OCI-LY7 (cell line): Measurements from ENCODE around the gene ZG16B. TPM values are rescaled to one million over a fixed set of nuclear protein-coding genes. Genes with fewer than 3 reads are reported as not detected.
A peak's percentile ranks its signal among the peaks of the same experiment; 100 is the strongest.

ENCODE experiments used
- BruUV-seq: library from RNA; stranded (reverse); fragments of 400-500 nt; replicated peaks from 2 replicates; lab custom pipeline; 2021; lab: Mats Ljungman, UMichigan
- CTCF ChIA-PET: fragments of 300-600 bp; sonication (Branson Sonifier 250); formaldehyde crosslinking; loops from one replicate; lab custom pipeline; 2022; ENCODE audit warnings: antibody characterized with exemption; ENCODE audit not compliant: unreplicated experiment; lab: Charles Lee
- POLR2A ChIA-PET: fragments of 300-600 bp; sonication (Branson Sonifier 250); formaldehyde crosslinking; loops from one replicate; lab custom pipeline; 2022; ENCODE audit warnings: antibody characterized with exemption; lab: Charles Lee
- DNase-seq: peaks from one replicate; pipeline ENCODE4 v3.0.0-alpha.2; 2015; ENCODE audit warnings: low spot score
- H2AFZ ChIP-seq: fragments of 200-600 bp; sonication (generic), shearing (Covaris generic); 2 replicates; pipeline ENCODE4 v1.6.1; 2014; ENCODE audit warnings: mild to moderate bottlenecking, antibody characterized with exemption, low read length, moderate library complexity
- H3K27ac ChIP-seq: fragments of 200-600 bp; sonication (generic); 2 replicates; pipeline ENCODE4 v1.5.1; 2014; ENCODE audit warnings: mixed run types, low read depth, mild to moderate bottlenecking, moderate library complexity, low read length, inconsistent platforms; ENCODE audit not compliant: poor library complexity, severe bottlenecking
- H3K36me3 ChIP-seq: fragments of 200-600 bp; sonication (generic); 2 replicates; pipeline ENCODE4 v1.6.1; 2014; ENCODE audit warnings: mild to moderate bottlenecking, antibody characterized with exemption, low read length, moderate library complexity, mixed read lengths; ENCODE audit not compliant: insufficient read depth
- H3K4me1 ChIP-seq: fragments of 200-600 bp; sonication (generic); 2 replicates; pipeline ENCODE4 v1.5.1; 2014; ENCODE audit warnings: mild to moderate bottlenecking, low read length; ENCODE audit not compliant: insufficient read depth, poor library complexity, severe bottlenecking
- H3K4me2 ChIP-seq: fragments of 200-600 bp; sonication (generic); 2 replicates; pipeline ENCODE4 v1.6.1; 2014; ENCODE audit warnings: mild to moderate bottlenecking, low read length
- H3K4me3 ChIP-seq: fragments of 200-600 bp; sonication (generic); 2 replicates; pipeline ENCODE4 v1.5.1; 2014; ENCODE audit warnings: mild to moderate bottlenecking, low read depth, low read length; ENCODE audit not compliant: poor library complexity, severe bottlenecking
- H3K79me2 ChIP-seq: fragments of 200-600 bp; sonication (generic); 2 replicates; pipeline ENCODE4 v1.6.1; 2016; ENCODE audit warnings: low read depth, mild to moderate bottlenecking, low read length, moderate library complexity, mixed read lengths; ENCODE audit not compliant: insufficient read depth
- H3K9me2 ChIP-seq: fragments of 200-600 bp; sonication (generic); 2 replicates; pipeline ENCODE4 v1.6.1; 2016; ENCODE audit warnings: mild to moderate bottlenecking, low read length, mixed read lengths; ENCODE audit not compliant: insufficient read depth
- H3K9me3 ChIP-seq: fragments of 200-600 bp; sonication (generic); 2 replicates; pipeline ENCODE4 v1.6.1; 2014; ENCODE audit warnings: mild to moderate bottlenecking, mixed run types, low read length, mixed read lengths
- H4K20me1 ChIP-seq: fragments of 200-600 bp; sonication (generic); 2 replicates; pipeline ENCODE4 v1.6.1; 2014; ENCODE audit warnings: mild to moderate bottlenecking, antibody characterized with exemption, low read length, moderate library complexity, mixed read lengths; ENCODE audit not compliant: insufficient read depth
- CTCF ChIP-seq: fragments of 200-600 bp; sonication (generic); conservative IDR thresholded peaks from 2 replicates; pipeline ENCODE4 v1.5.1; 2014; ENCODE audit warnings: mild to moderate bottlenecking, antibody characterized with exemption, low read length, moderate library complexity, mixed read lengths
- EZH2phosphoT487 ChIP-seq: fragments of 200-600 bp; sonication (generic); IDR thresholded peaks from 2 replicates; pipeline ENCODE4 v1.6.1; 2018; ENCODE audit warnings: low read depth, borderline replicate concordance, mild to moderate bottlenecking, mixed run types, antibody characterized with exemption, low read length, moderate library complexity, mixed read lengths
- intact Hi-C: fragments of 100-400 bp; cut with micrococcal nuclease; formaldehyde crosslinking; loops from one replicate; pipeline ENCODE4 v1.10.0; 2022; ENCODE audit not compliant: unreplicated experiment
- total RNA-seq, 2 experiments: library from RNA; depleted of rRNA in 1 of 2; stranded (reverse); fragments of >200 nt in 1 of 2; shearing (Covaris generic) in 1 of 2; gene quantifications; 2 replicates each; pipeline ENCODE4 v1.2.3, GENCODE V29; 2014 to 2022

ZG16B gene
- total RNA-seq, 2 experiments from 2014 or later = 2.5 to 4.0 TPM

- peak within 1 kb of the TSS; percentile 54 for H3K27ac ChIP-seq
- H3K36me3 ChIP-seq = no peaks in the 10 kb centered on the region
- TF ChIP-seq EZH2phosphoT487 (no peak), CTCF (peak; percentile 72)
- CTCF ChIA-PET = interaction anchor here (0.5 to 0.6 kb wide), 2 partner anchors 906 to 1474 kb away, joined by 4 to 11 read pairs; no protein-coding TSS in a partner anchor
- BruUV-seq = no TSS peak
- H3K9me3 ChIP-seq = no peaks in the 10 kb centered on the region
- POLR2A ChIA-PET = interaction anchor here (0.7 kb wide), 1 partner anchor 10 kb away, joined by 3 read pairs; no protein-coding TSS in a partner anchor
- DNase-seq = peak; percentile 68
- H3K79me2 ChIP-seq = peaks cover 10% of the 10 kb centered on the region; the same call in 1 of the 2 replicates
- H3K4me3 ChIP-seq = peak within 1 kb of the TSS; percentile 86
- H4K20me1 ChIP-seq = no peaks in the 10 kb centered on the region
- intact Hi-C loops = no loop called here
- peak within 1 kb of the TSS; percentile 71 for H3K4me2 ChIP-seq
- H3K4me1 ChIP-seq = peaks cover 18% of the 10 kb centered on the region
- no peaks in the 10 kb centered on the region for H3K9me2 ChIP-seq
- peak within 1 kb of the TSS; percentile 89 for H2AFZ ChIP-seq
Observed at GRCh38 chr16:2816751-2817339, 13.3 kb upstream of the ZG16B start, which contains the start of gene PRSS21. TSS of gene PRSS21 (plus strand) at chr16:2817237. CDS start at chr16:2817269, 32 bp downstream.

GRCh38 chr16:2817340-2818271 is 12.5 kb upstream of the ZG16B start:
- intact Hi-C loops = no loop called here
- H3K36me3 ChIP-seq = no peaks in the 10 kb centered on the region
- H3K4me1 ChIP-seq = peaks cover 18% of the 10 kb centered on the region
- H3K9me3 ChIP-seq = no peaks in the 10 kb centered on the region
- H2AFZ ChIP-seq = peak overlapping the region; percentile 89; the same call in 1 of the 2 replicates
- H3K4me2 ChIP-seq = peak overlapping the region; percentile 71
- H3K9me2 ChIP-seq = no peaks in the 10 kb centered on the region
- POLR2A ChIA-PET = no interaction called here
- peaks cover 10% of the 10 kb centered on the region; the same call in 1 of the 2 replicates for H3K79me2 ChIP-seq
- H3K27ac ChIP-seq = peak overlapping the region; percentile 54
- peak overlapping the region; percentile 86 for H3K4me3 ChIP-seq
- CTCF ChIA-PET = interaction anchor here (0.5 to 0.6 kb wide), 2 partner anchors 907 to 1475 kb away, joined by 4 to 11 read pairs; no protein-coding TSS in a partner anchor
- TF ChIP-seq EZH2phosphoT487 (no peak), CTCF (no peak; the same call in 1 of the 2 replicates)
- no peaks in the 10 kb centered on the region for H4K20me1 ChIP-seq
- peak; percentile 51 for DNase-seq
- no TSS peak for BruUV-seq
